Keratinocyte (primary cell): ENCODE results near the gene DLK2. TPM values are rescaled to one million over a fixed set of nuclear protein-coding genes. Genes with fewer than 3 reads are reported as not detected.
"Not testable (repeated sequence)": the region's sequence is repeated elsewhere in the genome, so short reads cannot be mapped to it uniquely, and the experiment has no call there.

Experiments used
- DNase-seq: peaks from one replicate; pipeline ENCODE4 v3.0.0-alpha.2; 2011; ENCODE audit warnings: low read depth, missing footprints, low spot score
- FAIRE-seq: peaks from 2 replicates; lab custom pipeline; 2011; peaks lifted over from hg19 to GRCh38; lab: Jason Lieb, UNC
- H2AFZ ChIP-seq: 2 replicates; pipeline ENCODE4 v1.6.0; 2012; ENCODE audit warnings: low read length, control low read depth, inconsistent platforms; ENCODE audit not compliant: control insufficient read depth
- H3K27ac ChIP-seq: 2 replicates; pipeline ENCODE4 v1.5.1; 2011; ENCODE audit warnings: low read length; ENCODE audit not compliant: control insufficient read depth, insufficient read depth
- H3K27me3 ChIP-seq: 3 replicates; pipeline ENCODE4 v1.6.0; 2011; ENCODE audit warnings: low read length; ENCODE audit not compliant: control insufficient read depth, insufficient read depth; ENCODE audit errors: extremely low read depth
- H3K36me3 ChIP-seq, 2 experiments: 2 replicates in 1 of 2; 3 replicates in 1 of 2; pipeline ENCODE4 v1.5.1; 2011; ENCODE audit warnings: low read length in 2 of 2, mild to moderate bottlenecking in 1 of 2; ENCODE audit not compliant: control insufficient read depth in 2 of 2, insufficient read depth in 2 of 2; ENCODE audit errors: extremely low read depth in 1 of 2
- H3K4me1 ChIP-seq: 3 replicates; pipeline ENCODE4 v1.5.1; 2011; ENCODE audit warnings: low read length; ENCODE audit not compliant: control insufficient read depth, insufficient read depth; ENCODE audit errors: extremely low read depth
- H3K4me2 ChIP-seq: 3 replicates; pipeline ENCODE4 v1.6.0; 2011; ENCODE audit warnings: low read depth, low read length; ENCODE audit not compliant: control insufficient read depth, insufficient read depth; ENCODE audit errors: extremely low read depth
- H3K4me3 ChIP-seq, 3 experiments: fragments of 200-600 bp in 1 of 3; sonication (generic) in 1 of 3; 2 replicates in 2 of 3; 3 replicates in 1 of 3; pipeline ENCODE4 v1.5.1; 2011 to 2016; ENCODE audit warnings: low read length in 3 of 3, mild to moderate bottlenecking in 3 of 3, control low read depth in 2 of 3, inconsistent platforms in 1 of 3, low read depth in 1 of 3, mixed read lengths in 1 of 3, mixed run types in 1 of 3, moderate library complexity in 1 of 3; ENCODE audit not compliant: control insufficient read depth in 2 of 3, insufficient read depth in 2 of 3; ENCODE audit errors: extremely low read depth in 1 of 3
- H3K79me2 ChIP-seq: 2 replicates; pipeline ENCODE4 v1.6.0; 2012; ENCODE audit warnings: low read length; ENCODE audit not compliant: control insufficient read depth, insufficient read depth
- H3K9ac ChIP-seq: 3 replicates; pipeline ENCODE4 v1.6.0; 2011; ENCODE audit warnings: low read length; ENCODE audit not compliant: control insufficient read depth, insufficient read depth; ENCODE audit errors: extremely low read depth
- H3K9me1 ChIP-seq: 3 replicates; pipeline ENCODE4 v1.6.0; 2011; ENCODE audit warnings: low read length; ENCODE audit not compliant: control insufficient read depth, insufficient read depth; ENCODE audit errors: extremely low read depth
- H3K9me3 ChIP-seq: 2 replicates; pipeline ENCODE4 v1.5.1; 2012; ENCODE audit warnings: low read depth, low read length; ENCODE audit not compliant: control insufficient read depth
- H4K20me1 ChIP-seq: 3 replicates; pipeline ENCODE4 v1.6.0; 2011; ENCODE audit warnings: low read length; ENCODE audit not compliant: control insufficient read depth, insufficient read depth; ENCODE audit errors: extremely low read depth
- CTCF ChIP-seq, 3 experiments: IDR thresholded peaks in 1 of 3; conservative IDR thresholded peaks in 1 of 3; optimal IDR thresholded peaks in 1 of 3; 2 replicates in 2 of 3; 3 replicates in 1 of 3; pipeline versions ENCODE3 to v1.5.1; 2011; ENCODE audit warnings: low read length in 3 of 3, mild to moderate bottlenecking in 3 of 3, moderate library complexity in 2 of 3, control low read depth in 1 of 3, inconsistent platforms in 1 of 3; ENCODE audit not compliant: insufficient read depth in 2 of 3; ENCODE audit errors: extremely low read depth in 1 of 3
- EZH2 ChIP-seq: IDR thresholded peaks from one replicate; pipeline ENCODE4 v1.6.1; 2012; ENCODE audit warnings: inconsistent platforms, mild to moderate bottlenecking, low read length, moderate library complexity
- dilution Hi-C: fragments of 300-500 bp; cut with MboI; formaldehyde crosslinking; loops from one replicate; pipeline ENCODE4 v1.7.0; 2020; ENCODE audit warnings: low sequenced_read_pairs; ENCODE audit not compliant: extremely low pct_ligation_motif_present
- polyA plus RNA-seq, 5 experiments: library from polyadenylated mRNA; depleted of rRNA in 3 of 5; stranded (reverse) in 3 of 5; stranded (forward) in 1 of 5; unstranded in 1 of 5; fragments of >200 nt; gene quantifications; 1 replicate in 1 of 5; 2 replicates in 3 of 5; 3 replicates in 1 of 5; pipeline versions ENCODE4 v1.2.1 to v1.2.3, GENCODE V29; 2011 to 2012; ENCODE audit warnings: missing spikeins in 2 of 5, low read depth in 1 of 5, low replicate concordance in 1 of 5

Gene DLK2
- polyA plus RNA-seq, 1 donor (not counting 4 experiments of a cell fraction or from before 2014, with no cell fraction given) = 19.8 TPM

- Histone ChIP-seq H3K27me3 (no peaks in the 10 kb centered on the region), H3K27ac (no peak overlapping the region), H3K36me3 (no peaks in the 10 kb centered on the region), H3K4me1 (peaks cover 5% of the 10 kb centered on the region), H3K9me3 (no peaks in the 10 kb centered on the region), H3K79me2 (no peaks in the 10 kb centered on the region), H3K4me3 (no peak overlapping the region), H3K9ac (no peak overlapping the region), H3K4me2 (no peak overlapping the region), H2AFZ (no peak overlapping the region), H4K20me1 (no peaks in the 10 kb centered on the region), H3K9me1 (no peaks in the 10 kb centered on the region)
- FAIRE-seq (no peak), DNase-seq (no peak)
- dilution Hi-C loops = no loop called here
- TF ChIP-seq EZH2 (no peak), CTCF (optimal IDR thresholded peaks at IDR 0.05 in 1 of 3, IDR thresholded peaks at IDR 0.05 in 1 of 3, conservative IDR thresholded peaks at IDR 0.05 in 1 of 3; ENCODE audit: extremely low read depth in 1 of 3, insufficient read depth in 2 of 3, low read length in 3 of 3) (no peak)
Observed at GRCh38 chr6:43460032-43460431, 4.7 kb upstream of the DLK2 start.

- H4K20me1 ChIP-seq = no peaks in the 10 kb centered on the region
- no peaks in the 10 kb centered on the region for H3K27me3 ChIP-seq
- no peak overlapping the region for H3K27ac ChIP-seq
- no peak overlapping the region for H3K4me3 ChIP-seq
- no peak overlapping the region for H3K4me2 ChIP-seq
- H3K9me3 ChIP-seq = no peaks in the 10 kb centered on the region
- H3K4me1 ChIP-seq = peaks cover 5% of the 10 kb centered on the region
- H3K36me3 ChIP-seq = peaks cover 0 to under 1% of the 10 kb centered on the region in 2 experiments
- DNase-seq = no peak
- no peak for FAIRE-seq
- dilution Hi-C loops = no loop called here
- H3K9ac ChIP-seq = no peak overlapping the region
- no peaks in the 10 kb centered on the region for H3K79me2 ChIP-seq
- TF ChIP-seq CTCF (optimal IDR thresholded peaks at IDR 0.05 in 1 of 3, IDR thresholded peaks at IDR 0.05 in 1 of 3, conservative IDR thresholded peaks at IDR 0.05 in 1 of 3; ENCODE audit: extremely low read depth in 1 of 3, insufficient read depth in 2 of 3, low read length in 3 of 3) (no peak), EZH2 (no peak)
- no peaks in the 10 kb centered on the region for H3K9me1 ChIP-seq
- no peak overlapping the region for H2AFZ ChIP-seq
Observed at GRCh38 chr6:43459535-43459934, 4.2 kb upstream of the DLK2 start.

- peaks cover 16% of the 10 kb centered on the region for H3K4me1 ChIP-seq
- DNase-seq, H4K20me1 ChIP-seq, H3K9me3 ChIP-seq, H3K27me3 ChIP-seq, dilution Hi-C loops, H3K36me3 ChIP-seq, H3K9ac ChIP-seq, H3K27ac ChIP-seq, H3K9me1 ChIP-seq, H2AFZ ChIP-seq, FAIRE-seq, H3K79me2 ChIP-seq, H3K4me2 ChIP-seq, H3K4me3 ChIP-seq: not testable (repeated sequence)
Observed at GRCh38 chr6:43458154-43458553, 2.8 kb upstream of the DLK2 start.
